Hepatocyte (in vitro differentiated cells): ENCODE results near the gene EIPR1. TPM values are rescaled to one million over a fixed set of nuclear protein-coding genes. Genes with fewer than 3 reads are reported as not detected.

Experiments used
- DNase-seq: peaks from one replicate; pipeline ENCODE4 v3.0.0-alpha.2; 2016; ENCODE audit warnings: low spot score
- H2AFZ ChIP-seq: fragments of 200-600 bp; sonication (generic); 2 replicates; pipeline ENCODE4 v1.6.0; 2016; ENCODE audit warnings: antibody characterized with exemption, mild to moderate bottlenecking
- H3K27ac ChIP-seq: fragments of 200-600 bp; sonication (generic); 2 replicates; pipeline ENCODE4 v1.5.1; 2016; ENCODE audit warnings: mild to moderate bottlenecking
- H3K27me3 ChIP-seq: fragments of 200-600 bp; sonication (generic); 2 replicates; pipeline ENCODE4 v1.6.1; 2016
- H3K36me3 ChIP-seq: fragments of 200-600 bp; sonication (generic); replicated peaks from 2 replicates; pipeline ENCODE4 v1.5.1; 2016; ENCODE audit warnings: low read depth; ENCODE audit not compliant: insufficient read depth
- H3K4me1 ChIP-seq: fragments of 200-600 bp; sonication (generic); 2 replicates; pipeline ENCODE4 v1.5.1; 2016; ENCODE audit warnings: mild to moderate bottlenecking, moderate library complexity; ENCODE audit not compliant: insufficient read depth
- H3K4me2 ChIP-seq: fragments of 200-600 bp; sonication (generic); 2 replicates; pipeline ENCODE4 v1.6.0; 2016
- H3K4me3 ChIP-seq: fragments of 200-600 bp; sonication (generic); 2 replicates; pipeline ENCODE4 v1.5.1; 2016; ENCODE audit warnings: mild to moderate bottlenecking
- H3K79me2 ChIP-seq: fragments of 200-600 bp; sonication (generic); 2 replicates; pipeline ENCODE4 v1.6.0; 2017; ENCODE audit warnings: mild to moderate bottlenecking
- H3K9me2 ChIP-seq: fragments of 200-600 bp; sonication (generic); replicated peaks from 2 replicates; pipeline ENCODE4 v1.6.0; 2017; ENCODE audit warnings: mild to moderate bottlenecking; ENCODE audit not compliant: insufficient read depth
- H3K9me3 ChIP-seq: fragments of 200-600 bp; sonication (generic); 2 replicates; pipeline ENCODE4 v1.5.1; 2016; ENCODE audit warnings: low read depth, mild to moderate bottlenecking
- H4K20me1 ChIP-seq: fragments of 200-600 bp; sonication (generic); 2 replicates; pipeline ENCODE4 v1.6.0; 2016; ENCODE audit warnings: mild to moderate bottlenecking; ENCODE audit not compliant: insufficient read depth, poor library complexity, severe bottlenecking
- CTCF ChIP-seq: fragments of 200-600 bp; sonication (generic); IDR thresholded peaks from 2 replicates; pipeline ENCODE4 v1.5.1; 2016; ENCODE audit warnings: antibody characterized with exemption, mild to moderate bottlenecking; ENCODE audit not compliant: poor library complexity
- EZH2 ChIP-seq: fragments of 200-600 bp; sonication (generic); IDR thresholded peaks from 2 replicates; pipeline ENCODE4 v1.6.1; 2016; ENCODE audit warnings: antibody characterized with exemption, mild to moderate bottlenecking, borderline replicate concordance
- EZH2phosphoT487 ChIP-seq: fragments of 200-600 bp; sonication (generic); IDR thresholded peaks from one replicate; pipeline ENCODE4 v1.6.1; 2018; ENCODE audit warnings: antibody characterized with exemption, mild to moderate bottlenecking, low read depth, moderate library complexity; ENCODE audit not compliant: unreplicated experiment, severe bottlenecking
- WGBS: methylation state at CpG from one replicate; pipeline ENCODE4 v1.1.6; 2016; ENCODE audit warnings: low lambda C conversion rate; ENCODE audit errors: missing lambda C conversion rate; 5-methylcytosine and 5-hydroxymethylcytosine counted together
- polyA plus RNA-seq: library from polyadenylated mRNA; unstranded; fragments of >200 nt; fragmentation: Nextera tagmentation; extraction: Ambion mirVana; gene quantifications from 2 replicates; pipeline ENCODE4 v1.2.1, GENCODE V29; 2016
- total RNA-seq: library from RNA; depleted of rRNA; stranded (reverse); fragments of >200 nt; gene quantifications from 2 replicates; pipeline ENCODE4 v1.2.3, GENCODE V29; 2014

The EIPR1 gene
- total and polyA plus RNA-seq, 2 experiments from 2014 or later: 27.4 to 42.3 TPM

DNA sequence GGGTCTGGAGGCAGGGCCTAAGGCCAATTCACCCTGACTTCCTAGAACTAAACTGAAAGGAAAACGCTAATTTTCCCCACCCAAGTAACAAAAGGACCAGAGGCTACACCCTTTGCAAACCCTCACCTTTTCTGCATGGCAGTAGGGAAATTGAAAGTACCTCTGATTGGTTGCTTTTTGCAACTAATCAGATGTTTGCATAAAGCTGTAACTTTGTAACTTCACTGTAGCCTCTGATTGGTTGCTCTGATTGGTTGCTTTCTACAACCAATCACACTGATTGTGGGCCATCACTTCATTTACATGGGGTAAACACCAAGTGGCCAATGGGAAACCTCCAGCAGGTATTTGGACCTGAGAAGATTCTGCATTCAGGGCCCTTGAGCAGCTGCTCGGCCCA, 20.8 kb downstream of the EIPR1 start:
- Histone ChIP-seq H3K4me3 (no peak overlapping the region), H3K4me2 (no peak overlapping the region), H3K4me1 (no peaks in the 10 kb centered on the region), H3K36me3 (no peaks in the 10 kb centered on the region), H3K79me2 (peaks cover 11% of the 10 kb centered on the region), H4K20me1 (no peaks in the 10 kb centered on the region), H3K27ac (no peak overlapping the region), H3K27me3 (no peaks in the 10 kb centered on the region), H3K9me2 (no peaks in the 10 kb centered on the region), H2AFZ (no peak overlapping the region), H3K9me3 (no peaks in the 10 kb centered on the region)
- 88% methylated on average over 2 of the region's 2 CpGs for WGBS
- no peak for DNase-seq
- TF ChIP-seq EZH2phosphoT487: no peak
- TF ChIP-seq EZH2: no peak
- TF ChIP-seq CTCF: no peak

DNA sequence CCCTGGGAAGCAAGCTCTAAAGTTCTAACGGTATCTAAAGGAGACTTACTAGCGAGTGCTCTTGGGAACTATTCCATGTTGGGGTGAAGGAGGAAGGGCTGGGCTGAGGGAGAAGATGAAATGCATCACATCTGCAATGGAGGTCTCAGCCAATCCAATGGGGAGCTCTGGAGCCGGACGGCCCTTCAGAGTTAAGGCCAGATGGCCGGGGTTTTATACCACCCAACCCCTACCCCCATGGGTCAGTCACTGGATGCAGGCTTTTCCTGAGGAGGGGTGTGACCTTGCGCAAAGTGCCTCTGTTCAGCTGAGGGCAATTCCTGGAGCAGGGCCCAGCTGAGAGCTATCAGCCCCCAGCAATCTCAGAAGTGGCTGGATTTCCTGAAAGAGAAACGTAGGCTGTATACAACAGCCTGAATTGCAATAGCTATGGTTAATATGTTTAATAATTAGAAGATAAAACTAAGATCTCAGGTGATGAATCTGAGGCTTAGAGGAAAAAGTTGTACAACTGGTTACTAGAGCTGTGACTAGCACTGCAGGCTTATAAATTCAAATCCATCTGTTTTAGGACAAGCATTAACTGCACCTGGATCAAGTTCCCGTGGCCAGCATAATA, 21.6 kb downstream of the EIPR1 start:
- no peak overlapping the region for H3K4me2 ChIP-seq
- H3K79me2 ChIP-seq: peaks cover 9% of the 10 kb centered on the region
- no peak overlapping the region for H3K4me3 ChIP-seq
- H4K20me1 ChIP-seq: no peaks in the 10 kb centered on the region
- H3K4me1 ChIP-seq: no peaks in the 10 kb centered on the region
- no peaks in the 10 kb centered on the region for H3K9me3 ChIP-seq
- DNase-seq: no peak
- H3K27me3 ChIP-seq: no peaks in the 10 kb centered on the region
- H3K9me2 ChIP-seq: no peaks in the 10 kb centered on the region
- no peak overlapping the region for H3K27ac ChIP-seq
- H3K36me3 ChIP-seq: no peaks in the 10 kb centered on the region
- no peak overlapping the region for H2AFZ ChIP-seq
- WGBS: 92% methylated on average over 8 of the region's 8 CpGs
- TF ChIP-seq EZH2phosphoT487: no peak
- TF ChIP-seq EZH2: no peak
- no peak for TF ChIP-seq CTCF

- no peak for TF ChIP-seq EZH2
- TF ChIP-seq EZH2phosphoT487: no peak
- TF ChIP-seq CTCF: no peak
- Histone ChIP-seq H3K4me2 (no peak overlapping the region), H4K20me1 (no peaks in the 10 kb centered on the region), H2AFZ (no peak overlapping the region), H3K27me3 (no peaks in the 10 kb centered on the region), H3K4me1 (no peaks in the 10 kb centered on the region), H3K27ac (no peak overlapping the region), H3K79me2 (peaks cover 9% of the 10 kb centered on the region), H3K36me3 (no peaks in the 10 kb centered on the region), H3K9me3 (no peaks in the 10 kb centered on the region), H3K4me3 (no peak overlapping the region), H3K9me2 (no peaks in the 10 kb centered on the region)
- no peak for DNase-seq
- 95% methylated on average over 3 of the region's 3 CpGs for WGBS
Observed at GRCh38 chr2:3354986-3355385, 22.6 kb downstream of the EIPR1 start.

GRCh38 chr2:3349211-3349693, 28.4 kb downstream of the EIPR1 start:
- no peaks in the 10 kb centered on the region for H3K79me2 ChIP-seq
- H4K20me1 ChIP-seq: no peaks in the 10 kb centered on the region
- H3K4me2 ChIP-seq: no peak overlapping the region
- H3K9me2 ChIP-seq: no peaks in the 10 kb centered on the region
- 85% methylated on average over 13 of the region's 13 CpGs for WGBS
- DNase-seq: no peak
- TF ChIP-seq CTCF (no peak), EZH2 (no peak), EZH2phosphoT487 (no peak)
- no peaks in the 10 kb centered on the region for H3K4me1 ChIP-seq
- H3K36me3 ChIP-seq: no peaks in the 10 kb centered on the region
- H3K27ac ChIP-seq: no peak overlapping the region
- H3K9me3 ChIP-seq: no peaks in the 10 kb centered on the region
- no peak overlapping the region for H3K4me3 ChIP-seq
- H3K27me3 ChIP-seq: no peaks in the 10 kb centered on the region
- no peak overlapping the region for H2AFZ ChIP-seq
